HG03064 (cell line): ENCODE results near the gene OSBPL8.

ENCODE experiments used
- ATAC-seq: cut with Tn5 transposase; IDR thresholded peaks from one replicate; pipeline ENCODE4 v1.9.1; 2021; ENCODE audit warnings: low read depth; ENCODE audit not compliant: unreplicated experiment

Gene OSBPL8

DNA sequence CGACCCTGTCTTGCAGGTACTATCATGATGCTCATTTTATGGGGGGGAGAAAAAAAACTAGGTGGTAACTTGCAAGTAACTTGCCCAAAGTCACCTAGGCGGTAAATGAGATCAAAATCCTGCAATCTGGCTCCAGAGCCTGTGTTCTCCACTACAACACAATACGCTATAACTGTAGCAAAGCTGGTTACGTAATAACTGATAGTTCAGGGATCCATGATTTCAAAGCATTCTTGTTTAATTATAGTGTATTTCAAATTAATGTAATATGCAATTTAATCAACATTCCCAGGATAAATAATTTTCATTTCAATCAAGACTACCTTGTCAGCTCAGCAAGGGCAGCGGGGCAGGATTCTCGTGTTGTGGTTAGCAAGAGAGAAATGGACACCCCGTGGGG, 243.1 kb downstream of the OSBPL8 start:
- ATAC-seq = no peak

- no peak for ATAC-seq
Observed at GRCh38 chr12:76313299-76313698, 246.3 kb downstream of the OSBPL8 start.

DNA sequence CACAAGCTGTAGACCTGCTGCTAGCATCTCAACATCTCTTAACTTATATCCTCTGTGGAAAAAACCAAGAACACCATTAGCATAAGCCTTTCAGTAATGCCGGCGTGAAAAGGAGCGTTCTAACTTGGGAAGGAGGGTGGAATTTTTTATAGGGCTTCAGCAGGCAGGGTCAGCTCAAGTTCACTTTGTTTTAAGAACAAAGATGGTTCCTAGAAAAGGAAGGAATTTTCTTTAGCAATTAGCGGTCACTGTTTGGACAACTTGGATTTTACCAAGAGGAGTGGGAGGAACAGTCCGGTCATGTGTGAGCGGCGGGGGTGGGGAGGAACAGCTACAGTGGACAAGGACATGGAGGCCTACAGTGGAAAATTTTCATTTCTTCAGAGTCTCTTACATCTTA, 247.3 kb downstream of the OSBPL8 start:
- ATAC-seq = no peak

DNA sequence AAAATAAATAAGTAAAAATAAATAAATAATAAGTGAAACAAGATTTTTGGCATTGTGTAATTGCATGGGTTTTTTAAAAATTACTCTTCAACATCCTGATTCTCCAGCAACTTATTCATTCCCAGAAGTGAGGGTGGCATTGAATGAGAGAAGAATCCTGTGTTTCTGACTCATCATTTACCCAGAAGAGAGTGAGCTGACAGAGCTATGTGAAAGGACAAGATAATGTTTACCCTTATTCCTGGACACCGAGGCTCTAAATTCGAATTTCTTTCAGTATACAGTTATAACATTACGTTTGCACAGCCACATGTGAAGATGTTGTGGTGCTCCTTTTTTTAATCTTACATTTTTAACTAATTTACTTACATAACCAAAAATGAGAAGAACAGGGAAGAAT, 247.8 kb downstream of the OSBPL8 start:
- no peak for ATAC-seq

DNA sequence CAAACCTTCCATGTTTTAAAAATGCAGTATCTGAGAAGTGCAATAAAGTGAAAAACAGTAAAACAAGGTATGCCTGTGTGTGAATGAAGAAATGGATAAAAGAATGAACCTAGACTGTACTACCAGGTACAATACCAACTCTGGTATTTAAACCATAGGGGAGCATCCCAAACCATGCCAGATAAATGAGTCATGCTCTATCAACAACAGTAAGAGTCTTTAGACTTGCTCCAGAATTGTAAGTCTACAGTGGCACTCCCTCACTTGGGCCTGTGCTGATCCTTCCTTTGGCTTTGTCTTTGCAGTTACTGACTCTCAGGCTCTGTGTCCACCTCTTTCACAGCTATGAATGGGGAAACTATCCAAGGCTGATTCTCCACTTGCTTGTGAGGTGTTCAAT, 249.5 kb downstream of the OSBPL8 start:
- ATAC-seq = no peak

DNA sequence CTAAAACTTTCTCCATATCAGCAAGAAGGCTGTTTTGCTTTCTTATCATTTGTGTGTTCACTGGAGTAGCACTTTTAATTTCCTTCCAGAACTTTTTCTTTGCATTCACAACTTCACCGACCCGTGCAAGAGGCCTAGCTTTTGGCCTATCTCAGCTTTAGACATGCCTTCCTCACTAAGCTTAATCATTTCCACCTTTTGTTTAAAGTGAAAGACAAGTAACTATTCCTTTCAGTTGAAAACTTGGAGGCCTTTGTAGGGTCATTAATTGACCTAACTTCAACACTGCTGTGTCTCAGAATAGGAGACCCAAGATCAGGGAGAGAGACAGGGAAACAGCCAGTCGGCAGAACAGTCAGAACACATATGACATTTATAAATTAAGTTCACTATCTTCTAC, 250.7 kb downstream of the OSBPL8 start:
- ATAC-seq = no peak

DNA sequence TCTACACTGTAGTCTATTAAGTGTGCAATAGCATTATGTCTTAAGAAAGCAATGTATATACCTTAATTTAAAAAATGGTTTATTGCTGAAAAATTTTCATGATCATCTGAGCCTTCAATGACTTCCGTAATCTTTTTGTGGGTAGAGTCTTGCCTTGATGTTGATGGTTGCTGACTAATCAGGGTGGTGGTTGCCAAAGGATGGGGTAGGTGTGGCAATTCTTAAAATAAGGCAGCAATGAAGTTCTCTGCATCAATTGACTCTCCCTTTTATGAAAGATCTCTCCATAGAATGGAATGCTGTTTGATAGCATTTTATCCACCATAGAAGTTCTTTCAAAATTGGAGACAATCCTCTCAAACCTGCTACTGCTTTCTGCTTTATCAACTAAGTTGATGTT, 252.5 kb downstream of the OSBPL8 start:
- ATAC-seq = no peak

DNA sequence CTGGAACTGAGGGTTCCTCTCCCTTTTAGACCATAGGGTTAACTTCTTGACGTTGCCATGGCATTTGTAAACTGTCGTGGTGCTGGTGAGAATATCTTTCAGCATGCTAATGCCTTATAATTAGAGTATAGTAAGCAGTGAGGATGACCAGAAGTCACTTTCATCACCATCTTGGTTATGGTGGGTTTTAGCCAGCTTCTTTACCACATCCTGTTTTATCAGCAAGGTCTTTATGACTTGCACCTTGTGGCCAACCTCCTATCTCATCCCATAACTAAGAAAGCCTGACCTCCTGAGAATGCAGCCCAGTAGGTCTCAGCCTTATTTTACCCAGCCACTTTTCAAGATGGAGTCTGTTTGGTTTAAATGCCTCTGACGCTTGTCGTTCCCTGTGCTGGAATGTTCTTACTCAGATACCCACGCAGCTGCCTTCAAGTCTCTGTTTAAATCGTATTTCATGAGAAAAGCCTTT, 255.5 kb downstream of the OSBPL8 start:
- no peak for ATAC-seq

DNA sequence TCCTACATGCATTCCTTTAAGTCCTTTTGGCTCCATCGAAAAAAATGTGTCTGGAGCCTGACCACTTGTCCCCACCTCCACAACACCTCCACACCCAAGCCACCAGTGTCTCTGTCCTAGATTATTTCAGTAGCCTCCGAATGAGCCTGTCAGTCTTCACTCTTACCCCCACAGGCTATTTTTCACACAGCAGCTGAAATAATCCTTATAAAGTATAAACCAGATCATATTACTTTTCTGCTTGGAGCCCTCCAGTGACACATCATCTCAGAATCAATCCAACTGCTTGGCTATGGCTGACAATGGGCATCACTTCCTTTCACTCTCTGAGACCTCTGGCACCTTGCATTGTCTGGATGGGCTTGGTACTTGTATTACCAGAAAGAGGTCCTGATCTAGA, 256.2 kb downstream of the OSBPL8 start:
- no peak for ATAC-seq
